ENCODE measurements around the gene KIAA1958.
"Not testable (repeated sequence)": the region's sequence is repeated elsewhere in the genome, so short reads cannot be mapped to it uniquely, and the experiment has no call there.

Gene KIAA1958

DNA sequence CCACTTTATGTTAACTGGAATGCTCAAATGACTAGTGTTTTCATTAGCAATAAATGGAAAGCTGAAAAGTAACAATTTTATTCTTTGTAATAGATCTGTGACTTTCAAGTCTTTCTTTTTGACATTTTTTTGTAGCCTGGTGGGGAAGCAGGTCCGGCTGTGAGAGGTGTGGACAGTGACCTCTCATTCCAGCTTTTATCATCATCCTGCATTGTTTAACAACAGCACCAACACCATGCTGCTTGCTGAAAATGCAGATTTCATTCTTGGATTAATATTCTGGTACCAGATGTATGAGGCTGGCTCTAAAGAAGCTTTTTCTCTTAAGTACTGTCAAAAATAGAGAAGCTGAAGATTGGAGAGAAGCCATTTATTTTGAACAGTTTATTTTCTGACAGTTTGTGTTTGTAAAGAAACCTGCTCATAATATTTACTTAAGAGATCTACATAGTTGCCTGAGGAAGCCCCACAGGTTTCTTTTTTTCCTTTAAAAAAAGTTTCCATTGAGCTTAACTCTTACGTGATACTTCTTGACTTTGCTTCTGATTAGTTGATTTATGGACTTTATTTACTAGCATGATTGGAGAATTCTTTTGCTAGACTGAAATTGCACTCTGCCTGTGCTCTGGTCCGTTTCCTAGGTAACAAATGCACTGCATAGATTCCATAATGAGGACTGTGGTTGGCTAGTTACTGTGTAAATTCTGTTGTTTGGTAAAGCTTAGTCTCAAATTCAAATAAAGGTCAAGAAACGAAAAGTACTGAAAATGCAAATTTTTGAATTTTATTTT is 3.4 kb downstream of the KIAA1958 start:
- DNase-seq: no peak

DNA sequence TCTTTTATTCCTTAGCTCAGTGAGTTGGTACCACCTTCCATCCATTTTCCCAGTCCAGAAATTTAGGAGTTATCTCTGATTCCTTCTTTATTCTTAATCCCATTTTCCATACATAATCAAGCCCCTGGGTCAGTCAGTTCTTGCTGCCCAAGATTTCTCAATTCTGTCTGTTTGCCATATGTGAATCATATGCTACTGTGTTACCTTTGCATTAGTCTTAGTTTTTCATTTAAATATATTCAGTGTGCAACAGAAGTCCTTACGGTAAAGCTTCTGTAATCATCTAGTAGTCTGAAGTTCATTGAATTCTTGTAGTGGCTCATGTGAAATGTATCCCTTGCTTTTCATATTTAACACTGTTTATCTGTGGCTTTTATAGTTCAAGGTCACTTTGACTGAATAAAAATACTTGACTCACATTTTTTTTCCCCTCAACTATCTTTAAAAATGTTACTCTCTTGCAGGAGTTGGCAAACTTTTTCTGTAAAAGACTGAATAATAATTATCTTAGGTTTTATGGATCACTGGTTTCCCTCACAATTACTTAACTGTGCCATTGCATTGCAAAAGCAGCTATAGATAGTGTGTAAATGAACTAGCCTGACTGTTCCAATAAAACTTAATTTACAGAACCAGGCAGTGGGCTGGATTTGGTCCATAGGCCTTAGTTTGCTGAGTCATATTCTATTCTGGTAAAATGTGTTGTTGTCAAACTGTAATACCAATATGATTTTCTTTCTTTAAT is 6.9 kb downstream of the KIAA1958 start:
- no peak for DNase-seq

DNA sequence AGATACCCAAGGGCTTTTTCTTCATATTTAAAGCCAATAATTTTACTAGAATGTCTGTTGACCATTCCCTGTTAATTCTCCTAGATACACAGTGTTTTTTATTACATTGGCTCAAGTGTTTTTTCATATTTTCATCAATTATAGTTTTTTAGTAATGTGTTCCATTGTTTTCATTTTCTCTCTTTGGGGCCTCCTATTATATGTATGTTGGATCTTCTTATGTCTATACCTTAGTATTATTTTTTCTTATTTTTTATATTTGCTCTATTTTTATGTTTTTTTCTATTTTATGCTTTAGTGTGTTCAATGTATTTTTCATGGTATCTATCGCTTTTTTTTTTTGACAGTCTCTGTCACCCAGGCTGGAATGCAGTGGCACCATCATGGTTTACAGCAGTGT is 7.5 kb downstream of the KIAA1958 start:
- DNase-seq: no peak

DNA sequence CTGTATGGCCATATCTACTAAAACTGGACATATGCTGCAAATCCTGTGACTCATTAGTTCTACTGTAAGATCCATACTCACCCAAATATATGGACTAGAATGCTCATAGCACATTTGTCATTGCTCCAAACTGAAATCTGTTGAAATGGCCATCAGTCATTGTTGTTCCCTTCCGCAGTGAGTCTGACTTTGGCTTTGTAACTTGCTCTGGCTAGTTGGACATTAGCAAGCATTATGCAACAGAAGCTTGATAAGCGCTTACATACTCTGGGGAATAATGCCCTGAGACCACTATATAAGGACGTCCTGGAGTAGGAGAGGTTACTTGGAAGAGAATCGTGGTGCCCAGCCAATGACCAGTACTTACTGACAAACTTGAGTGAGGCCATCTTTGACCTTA is 9.0 kb downstream of the KIAA1958 start:
- DNase-seq: no peak

DNA sequence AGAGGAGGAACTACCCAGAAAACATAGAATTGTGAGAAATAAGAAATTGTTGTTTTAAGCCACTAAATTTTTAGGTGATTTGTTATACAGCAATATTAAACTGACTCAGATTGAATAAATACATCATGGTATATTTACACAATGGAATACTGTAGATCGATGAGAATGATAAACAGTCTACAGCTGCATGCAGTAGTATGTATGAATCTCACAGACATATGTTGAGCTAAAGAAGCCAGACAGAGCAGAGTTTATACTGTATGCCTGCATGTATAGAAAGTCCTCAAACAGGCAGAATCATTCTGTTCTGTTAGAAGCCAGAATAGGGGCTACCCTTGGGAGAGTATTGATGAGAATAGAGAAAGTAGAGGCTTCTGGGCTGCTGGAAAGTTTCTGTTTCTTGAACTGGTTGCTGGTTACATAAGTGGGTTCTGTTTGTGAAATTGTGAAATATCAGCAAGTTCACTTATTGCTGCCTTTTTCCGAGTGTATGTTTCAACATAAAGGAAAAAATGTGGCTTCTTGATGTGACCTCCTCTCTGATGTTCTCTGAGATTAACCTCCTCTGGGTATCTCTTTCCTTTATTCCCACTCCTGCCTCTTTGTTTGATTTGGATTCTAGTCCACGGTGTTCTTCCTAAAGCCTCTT is 9.6 kb downstream of the KIAA1958 start:
- DNase-seq: peak; percentile 16

DNA sequence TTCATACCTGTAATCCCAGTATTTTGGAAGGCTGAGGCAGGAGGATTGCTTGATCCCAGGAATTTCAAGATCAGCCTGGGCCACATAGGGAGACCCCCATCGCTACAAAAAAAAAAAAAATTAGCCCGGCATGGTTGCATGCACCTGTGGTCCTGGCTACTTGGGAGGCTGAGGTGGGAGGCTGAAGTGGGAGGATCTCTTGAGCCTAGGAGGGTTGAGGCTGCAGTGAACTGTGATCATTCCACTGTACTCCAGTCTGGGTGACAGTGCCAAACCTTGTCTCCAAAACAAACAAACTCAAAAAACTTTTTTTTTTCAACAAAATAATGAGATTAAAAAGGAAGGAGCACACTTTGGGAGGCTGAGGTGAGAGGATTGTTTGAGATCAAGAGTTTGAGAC is 14.2 kb downstream of the KIAA1958 start:
- no peak for DNase-seq

DNA sequence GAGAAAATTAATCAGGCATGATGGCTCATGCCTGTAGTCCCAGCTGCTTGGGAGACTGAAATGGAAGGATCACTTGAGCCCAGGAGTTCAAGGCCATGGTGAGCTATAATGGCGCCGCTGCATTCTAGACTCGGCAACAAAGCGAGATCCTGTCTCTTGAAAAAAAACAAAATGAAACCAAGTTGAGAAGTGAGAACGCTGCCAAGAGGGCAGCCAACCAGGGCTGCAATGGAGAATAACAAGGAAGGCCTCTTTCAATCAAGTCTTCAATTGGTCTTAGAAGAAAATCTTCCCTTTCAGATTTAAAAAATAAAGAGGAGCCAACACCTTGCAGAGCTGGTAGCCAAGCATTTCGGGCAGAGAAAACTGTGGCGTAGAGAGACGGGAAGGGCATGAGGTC is 14.7 kb downstream of the KIAA1958 start:
- DNase-seq: no peak

DNA sequence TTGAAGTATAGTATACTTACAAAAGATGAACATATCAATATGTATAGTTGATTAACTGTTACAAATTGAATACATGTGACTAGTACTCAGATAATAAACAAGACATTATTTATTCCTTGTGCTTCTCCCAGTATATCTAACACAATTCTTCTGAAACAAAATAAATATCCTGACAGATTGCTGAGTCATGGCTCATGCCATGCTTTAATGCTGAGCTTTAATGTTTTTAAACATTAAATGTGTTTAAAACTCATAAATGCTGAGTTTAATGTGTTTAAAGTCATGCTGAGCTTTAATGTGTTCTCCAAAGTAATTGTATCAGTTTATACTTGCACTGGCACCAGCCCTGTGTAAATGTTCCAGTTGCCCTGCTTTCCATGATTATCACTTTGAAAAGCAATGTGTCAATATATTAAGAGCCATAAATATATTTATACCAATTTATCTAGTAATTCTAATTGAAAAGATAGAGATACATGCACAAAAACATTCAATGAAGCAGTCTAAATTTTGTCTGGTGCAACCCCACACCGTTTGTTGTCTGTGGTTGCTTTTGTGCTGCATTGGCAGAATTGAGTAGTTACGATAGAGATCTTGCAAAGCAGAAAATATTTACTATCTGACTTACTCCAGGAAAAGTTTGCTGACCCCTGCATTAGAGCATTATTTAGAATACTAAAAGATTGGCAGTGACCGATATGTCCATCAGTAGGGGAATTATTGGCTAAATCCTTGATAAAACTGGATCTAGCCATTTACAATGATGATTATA is 15.7 kb downstream of the KIAA1958 start:
- no peak for DNase-seq

DNA sequence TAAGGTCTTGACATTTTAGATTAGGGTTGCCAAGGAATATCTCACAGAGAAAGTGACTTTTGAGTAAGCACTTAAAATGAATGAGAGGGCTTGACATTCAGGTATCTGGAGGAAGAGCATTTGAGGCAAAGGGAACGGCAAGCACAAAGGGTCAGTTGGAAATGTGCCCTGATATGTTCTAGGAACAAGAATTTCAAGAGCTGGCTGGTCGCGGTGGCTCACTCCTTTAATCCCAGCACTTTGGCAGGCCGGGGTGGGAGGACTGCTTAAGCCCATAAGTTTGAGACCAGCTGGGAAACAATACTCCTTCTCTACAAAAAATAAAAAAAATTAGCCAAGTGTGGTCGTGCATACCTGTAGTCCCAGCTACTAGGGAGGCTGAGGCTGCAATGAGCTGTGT is 16.5 kb downstream of the KIAA1958 start:
- DNase-seq: peak; percentile 58

DNA sequence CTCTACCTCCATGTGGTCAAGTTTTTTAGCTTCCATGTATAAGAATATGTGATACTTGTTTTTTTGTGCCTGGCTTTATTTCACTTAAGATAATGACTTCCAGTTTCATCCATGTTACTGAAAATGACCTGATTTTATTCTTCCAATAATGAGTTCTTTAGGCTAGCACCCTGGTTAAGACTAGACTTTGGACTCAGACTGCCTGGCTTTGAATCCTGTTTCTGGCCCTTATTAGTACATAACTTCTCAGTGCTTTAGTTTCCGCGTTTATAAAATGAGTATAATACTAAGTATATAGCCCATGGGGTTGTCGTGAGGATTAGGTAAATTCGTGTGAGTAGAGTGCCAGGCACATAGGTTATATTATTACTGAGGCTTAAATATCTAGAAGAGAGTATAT is 18.5 kb downstream of the KIAA1958 start:
- no peak for DNase-seq

DNA sequence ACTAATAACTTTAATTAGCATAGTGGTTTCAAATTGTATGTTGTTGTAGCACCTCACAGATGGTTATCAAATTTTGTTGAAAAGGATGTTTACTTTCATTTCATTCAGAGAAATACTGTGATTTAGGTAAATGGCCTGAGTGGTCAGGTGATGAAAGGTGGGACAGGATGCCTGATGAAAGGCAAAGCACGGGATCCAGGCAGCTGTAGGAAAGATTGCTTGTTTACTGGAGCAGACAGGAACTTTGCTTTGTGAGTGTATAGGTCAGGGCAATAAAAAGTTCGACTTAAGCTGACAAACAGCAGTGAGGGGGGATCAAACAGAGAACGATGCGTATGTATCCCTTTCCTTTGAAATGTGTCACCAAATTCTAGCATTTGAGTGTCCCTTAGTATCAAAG is 19.0 kb downstream of the KIAA1958 start:
- DNase-seq: no peak

DNA sequence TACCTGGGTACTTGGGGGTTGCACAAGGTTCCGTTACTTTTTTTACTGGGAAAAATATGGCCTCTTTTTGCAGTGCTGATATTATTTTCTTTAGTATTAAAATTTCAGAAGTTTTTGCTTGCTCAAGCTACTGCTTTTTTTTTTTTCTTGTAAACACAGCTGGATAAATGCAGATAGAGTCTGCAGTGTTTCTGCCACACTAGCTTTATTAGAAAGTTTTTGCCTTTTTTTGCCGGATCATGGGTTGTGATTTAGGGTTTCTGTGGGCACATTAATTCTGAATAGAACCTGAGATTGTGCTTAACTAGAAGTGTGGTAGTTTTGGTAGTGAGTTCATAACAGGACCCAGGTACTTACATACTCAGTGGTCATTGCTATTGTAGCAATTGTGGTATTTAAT is 19.9 kb downstream of the KIAA1958 start:
- DNase-seq: no peak

DNA sequence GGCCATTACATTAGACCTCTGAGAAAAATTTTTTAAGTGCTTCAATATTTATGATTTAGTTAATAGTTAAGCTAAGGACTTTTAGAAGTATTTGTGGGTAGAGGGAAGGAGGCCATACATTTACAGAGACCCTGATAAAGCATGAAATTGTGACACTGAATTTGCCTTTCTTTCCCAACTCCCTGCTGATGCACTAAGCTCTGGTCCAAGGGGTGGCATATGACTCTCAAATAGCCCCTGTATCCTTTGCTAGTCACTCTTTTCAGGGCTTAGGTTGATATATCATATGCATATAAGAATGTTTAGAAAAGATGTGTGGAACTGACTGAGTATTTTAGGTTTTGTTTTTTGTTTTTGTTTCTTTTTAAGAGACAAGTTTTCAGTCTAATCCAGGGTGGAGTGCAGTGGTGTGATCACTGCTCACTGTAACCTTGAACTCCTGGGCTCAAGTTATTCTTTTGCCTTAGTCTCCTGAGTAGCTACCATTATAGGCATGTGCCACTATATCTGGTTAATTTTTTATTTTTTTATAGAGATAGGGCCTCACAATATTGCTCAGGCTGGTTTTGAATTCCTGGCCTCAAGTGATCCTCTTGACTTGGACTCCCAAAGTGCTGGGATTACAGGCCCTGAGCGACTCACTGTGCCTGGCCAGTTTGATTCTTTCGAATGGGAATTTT is 20.5 kb downstream of the KIAA1958 start:
- DNase-seq: no peak

DNA sequence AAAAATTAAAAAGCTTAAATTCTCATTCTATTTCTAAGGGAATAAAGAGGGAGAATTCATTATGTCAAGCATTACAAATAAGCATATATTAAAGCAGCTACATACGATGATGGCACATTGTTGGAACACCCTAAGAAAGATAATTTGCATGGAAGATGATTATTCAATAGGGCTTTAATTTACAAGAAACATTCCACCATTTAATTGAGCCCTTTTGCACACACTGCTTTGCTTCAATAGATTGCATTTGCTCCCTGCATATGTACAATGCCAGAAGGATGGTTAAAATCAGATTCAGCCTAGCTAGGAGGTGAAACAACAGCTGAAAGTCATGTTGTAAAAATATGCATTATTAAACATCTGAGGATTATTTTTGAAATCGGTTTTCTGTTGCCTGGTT is 21.8 kb downstream of the KIAA1958 start:
- DNase-seq: no peak

DNA sequence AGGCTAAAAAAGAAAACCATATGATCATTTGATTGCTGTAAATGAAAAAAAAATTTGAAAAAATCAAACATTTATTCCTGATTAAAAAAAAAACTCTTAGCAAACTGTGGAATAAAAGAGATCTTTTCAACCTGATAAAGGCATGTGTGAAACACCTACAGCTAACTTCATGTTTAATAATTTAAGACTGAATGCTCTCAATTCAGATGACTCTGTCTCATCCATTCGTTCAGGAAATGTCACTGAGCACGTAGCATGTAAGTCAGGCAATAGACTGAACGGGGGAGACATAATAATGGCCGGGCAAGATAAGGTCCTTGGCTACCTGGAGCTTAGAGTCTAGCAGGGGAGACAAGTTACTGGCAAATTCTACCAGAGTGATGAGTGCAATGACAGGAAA is 25.8 kb downstream of the KIAA1958 start:
- not testable (repeated sequence) for DNase-seq

DNA sequence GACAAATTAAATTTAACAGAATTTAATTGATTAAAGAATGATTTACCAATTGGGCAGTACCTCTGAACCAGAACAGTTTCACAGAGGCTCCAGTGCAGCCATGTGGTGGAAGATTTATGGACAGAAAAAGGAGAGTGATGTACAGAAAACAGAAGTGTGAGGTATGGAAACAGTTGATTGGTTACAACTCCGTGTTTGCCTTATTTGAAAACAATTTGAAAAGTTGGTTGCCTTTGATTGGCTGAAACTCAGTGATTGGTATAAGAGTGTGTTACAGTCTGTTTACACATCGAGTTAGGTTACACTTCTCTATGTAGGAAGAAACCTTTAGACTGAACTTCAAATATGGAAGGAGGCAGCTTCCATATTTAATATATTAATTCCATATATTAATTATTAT is 30.1 kb downstream of the KIAA1958 start:
- DNase-seq: no peak

DNA sequence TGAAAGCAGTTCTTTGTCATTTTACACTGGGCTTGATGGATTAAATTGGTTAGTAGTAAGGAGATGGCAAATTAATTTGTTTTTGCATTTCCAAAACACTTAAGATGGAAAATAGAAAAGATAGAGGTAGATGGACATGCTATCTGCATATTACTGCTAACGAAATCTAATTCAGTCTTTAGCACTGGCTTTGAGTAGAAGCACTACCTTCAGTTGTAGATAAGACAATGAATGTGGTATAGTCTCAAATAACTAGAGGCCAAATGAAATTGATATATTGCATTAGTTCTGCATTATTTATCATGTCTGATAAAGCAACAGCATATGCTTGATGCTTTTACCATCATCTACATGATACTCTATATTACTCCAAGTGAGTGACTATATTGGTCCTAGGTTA is 33.4 kb downstream of the KIAA1958 start:
- DNase-seq: no peak

DNA sequence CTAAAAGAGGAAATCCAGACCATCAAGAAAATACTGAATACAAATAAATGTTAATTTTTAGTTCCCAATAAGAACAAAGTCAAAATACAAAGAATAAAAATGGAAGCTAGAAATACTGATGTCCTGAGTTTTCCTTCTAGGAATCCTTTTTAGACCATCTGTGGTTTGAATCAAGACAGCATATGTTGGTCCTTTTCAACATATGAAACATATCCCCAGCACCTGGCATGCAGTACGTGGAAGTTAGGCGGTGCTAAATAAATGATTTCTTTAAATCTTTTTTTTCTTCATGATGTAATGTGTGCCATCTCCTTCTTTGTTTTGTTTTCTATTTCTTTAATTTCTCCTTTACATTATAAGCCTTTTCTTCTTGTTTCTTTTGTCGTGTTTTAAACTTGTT is 34.0 kb downstream of the KIAA1958 start:
- peak; percentile 39 for DNase-seq

DNA sequence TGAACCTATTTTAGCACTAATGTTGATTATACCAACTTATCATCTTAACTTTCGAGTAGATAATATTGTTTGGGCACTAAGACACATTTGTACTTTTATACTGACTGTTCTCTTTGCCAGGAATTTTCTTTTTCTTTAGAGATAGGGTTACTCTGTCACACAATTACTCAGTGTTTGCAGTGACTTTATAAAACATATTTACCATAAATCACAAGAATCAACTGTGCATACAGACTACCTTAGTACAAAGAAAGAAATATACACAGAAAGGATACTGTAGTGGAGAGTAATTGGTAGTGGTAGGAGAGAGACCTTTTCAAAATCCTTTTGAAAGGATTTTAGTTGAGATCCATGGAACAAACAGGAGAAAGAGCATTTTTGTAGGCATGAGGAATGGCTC is 40.3 kb downstream of the KIAA1958 start:
- DNase-seq: no peak

DNA sequence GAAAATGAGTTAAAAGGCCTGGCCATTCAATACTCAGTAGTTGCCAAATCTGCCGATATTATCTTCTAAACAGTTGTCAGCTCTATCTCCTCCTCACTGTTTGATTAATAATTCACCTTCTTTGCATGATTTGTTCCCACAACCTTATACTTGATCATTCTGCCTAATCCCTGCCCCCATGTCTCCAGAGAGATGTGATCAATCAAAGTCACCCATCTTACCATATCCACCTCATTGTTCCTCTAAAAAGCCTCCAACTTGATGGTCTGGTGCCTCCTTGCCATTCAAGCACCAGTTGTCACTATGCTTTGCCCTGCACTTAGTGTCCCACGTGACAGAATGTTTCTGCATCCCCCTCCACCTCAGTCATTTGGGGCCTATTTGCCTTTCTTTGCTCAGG is 41.3 kb downstream of the KIAA1958 start:
- no peak for DNase-seq

DNA sequence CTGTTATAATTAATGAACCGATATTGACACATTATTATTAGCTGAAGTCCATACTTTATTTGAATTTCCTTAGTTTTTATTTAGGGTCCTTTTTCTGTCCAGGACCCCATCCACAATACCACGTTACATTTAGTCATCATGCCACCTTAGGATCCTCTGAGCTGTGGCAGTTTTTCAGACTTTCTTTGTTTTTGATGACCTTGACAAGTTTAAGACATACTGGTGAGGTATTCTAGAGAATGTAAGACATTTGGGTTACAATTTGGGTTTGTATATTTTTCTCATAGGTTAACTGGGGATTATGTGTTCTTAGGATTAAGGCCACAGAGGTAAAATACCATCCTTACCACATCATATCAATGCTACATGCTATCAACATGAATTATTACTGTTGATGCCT is 42.7 kb downstream of the KIAA1958 start:
- no peak for DNase-seq

DNA sequence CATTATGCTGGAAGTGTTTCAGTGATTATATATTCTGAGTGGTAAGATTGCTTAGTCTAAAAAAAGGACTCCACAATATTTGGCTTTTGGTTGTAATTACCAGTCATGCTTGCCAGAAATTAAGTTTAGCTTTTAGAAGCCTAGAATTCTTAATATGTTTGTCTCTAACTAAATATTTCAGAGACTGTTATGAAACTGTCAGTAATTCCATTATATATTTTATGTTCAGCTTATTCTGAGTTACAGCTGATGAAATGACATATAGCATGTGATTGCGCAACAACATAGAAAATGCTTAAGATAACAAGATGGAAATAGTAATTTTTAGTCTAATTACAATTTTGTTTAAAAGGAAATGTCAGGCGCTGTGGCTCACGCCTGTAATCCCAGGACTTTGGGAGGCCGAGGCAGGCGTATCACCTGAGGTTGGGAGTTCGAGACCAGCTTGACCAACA is 44.2 kb downstream of the KIAA1958 start:
- DNase-seq: no peak

Data from NCI-H82 (cell line).